ENCODE results near the gene NBDY. TPM values are rescaled to one million over a fixed set of nuclear protein-coding genes. Genes with fewer than 3 reads are reported as not detected.

The NBDY gene
- total and polyA plus RNA-seq, 2 of the 4 experiments (the other 2 are of a cell fraction): 3.2 to 61.5 TPM

DNA sequence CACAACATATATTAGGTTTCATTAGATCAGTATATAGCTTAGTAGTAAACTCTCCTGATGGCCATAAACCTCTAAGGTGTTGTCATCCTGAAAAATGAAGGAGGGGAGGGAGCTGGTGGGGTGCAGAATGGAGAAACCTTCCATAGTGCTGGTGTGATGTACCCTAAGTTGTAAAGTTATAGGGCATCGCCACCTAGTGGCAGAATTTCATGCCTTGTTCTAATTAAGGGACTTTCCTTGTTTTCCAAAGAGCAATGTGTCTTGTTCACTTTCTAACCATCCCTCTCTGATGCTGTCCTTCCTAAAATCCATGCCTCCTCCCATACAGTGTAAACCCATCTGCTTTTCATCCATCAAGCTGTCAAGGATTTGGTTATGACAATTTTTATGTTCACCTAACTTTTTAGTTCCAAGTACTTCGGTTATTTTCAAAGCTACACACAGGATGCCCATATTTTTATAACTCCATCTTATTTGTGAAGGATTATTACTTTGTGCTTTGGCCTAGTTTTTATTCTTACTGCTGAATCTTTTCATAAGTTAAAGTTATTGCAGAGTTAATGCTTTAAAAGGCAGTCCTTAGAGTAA is 4.5 kb downstream of the NBDY start:
- ChIA-PET CTCF (no interaction called here), POLR2A (ENCODE audit: unreplicated experiment) (no interaction called here)
- no peak overlapping the region for H4K5ac ChIP-seq (ENCODE audit: low read depth, low read length)
- H2AFZ ChIP-seq (replicated peaks; ENCODE audit: low read length, poor library complexity): no peak overlapping the region
- no peak overlapping the region for H4K91ac ChIP-seq (ENCODE audit: insufficient read depth, low read depth, low read length)
- H2BK5ac ChIP-seq (ENCODE audit: low read depth, low read length, poor library complexity, severe bottlenecking): no peak overlapping the region
- no peaks in the 10 kb centered on the region for H3K27me3 ChIP-seq (ENCODE audit: control insufficient read depth, insufficient read depth, low read length)
- H4K20me1 ChIP-seq (ENCODE audit: insufficient read depth, low read length): peaks cover 5% of the 10 kb centered on the region; the same call in 1 of the 2 replicates
- peaks cover 1% of the 10 kb centered on the region; the same call in 1 of the 2 replicates for H3K36me3 ChIP-seq (ENCODE audit: control insufficient read depth, insufficient read depth, low read length)
- no peak overlapping the region for H2BK120ac ChIP-seq (ENCODE audit: low read depth, low read length)
- no peak overlapping the region for H2AK5ac ChIP-seq (ENCODE audit: low read depth, low read length)
- no peak overlapping the region for H3K56ac ChIP-seq (ENCODE audit: extremely low read depth, insufficient read depth, low read length)
- H3K9ac ChIP-seq (ENCODE audit: low read depth, low read length): no peak overlapping the region
- no peak overlapping the region for H2BK15ac ChIP-seq (ENCODE audit: low read depth, low read length)
- no peak overlapping the region for H3K4ac ChIP-seq (ENCODE audit: low read depth, low read length)
- peaks cover 0 to 7% of the 10 kb centered on the region in 2 experiments; a peak in 2 of 4 replicates for H3K79me1 ChIP-seq (ENCODE audit: low read depth in 1 of 2, low read length in 2 of 2)
- H3K14ac ChIP-seq (replicated peaks; ENCODE audit: low read depth, low read length): no peak overlapping the region
- TF ChIP-seq, protein P1, sequence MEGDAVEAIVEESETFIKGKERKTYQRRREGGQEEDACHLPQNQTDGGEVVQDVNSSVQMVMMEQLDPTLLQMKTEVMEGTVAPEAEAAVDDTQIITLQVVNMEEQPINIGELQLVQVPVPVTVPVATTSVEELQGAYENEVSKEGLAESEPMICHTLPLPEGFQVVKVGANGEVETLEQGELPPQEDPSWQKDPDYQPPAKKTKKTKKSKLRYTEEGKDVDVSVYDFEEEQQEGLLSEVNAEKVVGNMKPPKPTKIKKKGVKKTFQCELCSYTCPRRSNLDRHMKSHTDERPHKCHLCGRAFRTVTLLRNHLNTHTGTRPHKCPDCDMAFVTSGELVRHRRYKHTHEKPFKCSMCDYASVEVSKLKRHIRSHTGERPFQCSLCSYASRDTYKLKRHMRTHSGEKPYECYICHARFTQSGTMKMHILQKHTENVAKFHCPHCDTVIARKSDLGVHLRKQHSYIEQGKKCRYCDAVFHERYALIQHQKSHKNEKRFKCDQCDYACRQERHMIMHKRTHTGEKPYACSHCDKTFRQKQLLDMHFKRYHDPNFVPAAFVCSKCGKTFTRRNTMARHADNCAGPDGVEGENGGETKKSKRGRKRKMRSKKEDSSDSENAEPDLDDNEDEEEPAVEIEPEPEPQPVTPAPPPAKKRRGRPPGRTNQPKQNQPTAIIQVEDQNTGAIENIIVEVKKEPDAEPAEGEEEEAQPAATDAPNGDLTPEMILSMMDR (conservative IDR thresholded peaks at IDR 0.05; ENCODE audit: low read depth, low read length): peak; percentile 66
- TF ChIP-seq CHD1 (IDR thresholded peaks at IDR 0.05; ENCODE audit: low read depth, low read length): no peak
- TF ChIP-seq FOS (IDR thresholded peaks at IDR 0.05; ENCODE audit: low read depth, low read length): no peak
- peak; percentile 21; the same call in 1 of the 2 replicates for TF ChIP-seq CEBPB (IDR thresholded peaks at IDR 0.05; ENCODE audit: low read depth, low read length)
- peak; percentile 61 for TF ChIP-seq RAD21 (IDR thresholded peaks at IDR 0.05; ENCODE audit: low read length)
- TF ChIP-seq SMC3 (IDR thresholded peaks at IDR 0.05; ENCODE audit: low read depth, low read length): peak; percentile 22; the same call in 1 of the 2 replicates
- intact Hi-C loops (cut with micrococcal nuclease): no loop called here
- no peak overlapping the region for H2BK20ac ChIP-seq (ENCODE audit: low read depth, low read length)
- DNase-seq: peak; percentile 47
- no CpG with 5 or more reads among the region's 2 CpGs for WGBS, 2 experiments (ENCODE audit: extremely low coverage in 2 of 2, insufficient read length in 1 of 2)
- no peak overlapping the region for H3K4me3 ChIP-seq (ENCODE audit: insufficient read depth, low read depth, low read length)
- no peak overlapping the region for H4K8ac ChIP-seq (ENCODE audit: low read depth in 2 of 2, low read length in 2 of 2)
- H3K9me1 ChIP-seq (ENCODE audit: insufficient read depth, low read length): no peaks in the 10 kb centered on the region
- 0 out of 2 replicates have a peak, but pooled peaks have one; percentile 36 for ATAC-seq (ENCODE audit: low read depth)
- no peak overlapping the region for H3K27ac ChIP-seq (ENCODE audit: insufficient read depth, low read length)
- H2AK9ac ChIP-seq (replicated peaks; ENCODE audit: low read depth, low read length, poor library complexity): no peak overlapping the region
- H3K4me2 ChIP-seq (ENCODE audit: low read depth, low read length): no peak overlapping the region
- no peak overlapping the region for H3K18ac ChIP-seq (ENCODE audit: low read depth, low read length)
- H3K23ac ChIP-seq (ENCODE audit: low read depth, low read length): no peak overlapping the region
- H3K9me3 ChIP-seq (ENCODE audit: control insufficient read depth, insufficient read depth, low read length): no peaks in the 10 kb centered on the region
- no TSS peak for BruUV-seq (replicated peaks)
- in situ Hi-C loops (cut with MboI; ENCODE audit: low sequenced_read_pairs): loop anchor here (25.0 kb wide), 1 partner anchor 1571 kb away; no protein-coding TSS in a partner anchor
- H3K4me1 ChIP-seq (ENCODE audit: control insufficient read depth, insufficient read depth, low read length): no peaks in the 10 kb centered on the region
- dilution Hi-C loops (cut with HindIII; ENCODE audit: low sequenced_read_pairs, unreplicated experiment): no loop called here

Measured in IMR-90 (cell line).